Measurements from ENCODE around the gene SYT6.

SYT6 gene

GRCh38 chr1:114131526-114132220, 22.0 kb downstream of the SYT6 start:
- no peaks in the 10 kb centered on the region for H3K36me3 ChIP-seq (ENCODE audit: control insufficient read depth, insufficient read depth, low read length, severe bottlenecking)
- peaks cover 37% of the 10 kb centered on the region for H3K27me3 ChIP-seq (replicated peaks; ENCODE audit: control insufficient read depth, insufficient read depth, low read length)
- DNase-seq (ENCODE audit: low read depth) = peak; percentile 29
- no peaks in the 10 kb centered on the region for H3K4me1 ChIP-seq (ENCODE audit: control insufficient read depth, insufficient read depth, low read length)
- no peak overlapping the region for H3K4me3 ChIP-seq (ENCODE audit: low read length)
- no peaks in the 10 kb centered on the region for H3K9me3 ChIP-seq (ENCODE audit: control insufficient read depth, low read length)
- no peak overlapping the region for H3K9ac ChIP-seq (ENCODE audit: low read length)

- H3K4me3 ChIP-seq (ENCODE audit: low read length) = no peak overlapping the region
- peaks cover 31% of the 10 kb centered on the region for H3K27me3 ChIP-seq (replicated peaks; ENCODE audit: control insufficient read depth, insufficient read depth, low read length)
- H3K9me3 ChIP-seq (ENCODE audit: control insufficient read depth, low read length) = no peaks in the 10 kb centered on the region
- no peaks in the 10 kb centered on the region for H3K4me1 ChIP-seq (ENCODE audit: control insufficient read depth, insufficient read depth, low read length)
- H3K36me3 ChIP-seq (ENCODE audit: control insufficient read depth, insufficient read depth, low read length, severe bottlenecking) = no peaks in the 10 kb centered on the region
- no peak overlapping the region for H3K9ac ChIP-seq (ENCODE audit: low read length)
- no peak for DNase-seq (ENCODE audit: low read depth)
Measured at GRCh38 chr1:114130846-114131525, 22.7 kb downstream of the SYT6 start.

DNA sequence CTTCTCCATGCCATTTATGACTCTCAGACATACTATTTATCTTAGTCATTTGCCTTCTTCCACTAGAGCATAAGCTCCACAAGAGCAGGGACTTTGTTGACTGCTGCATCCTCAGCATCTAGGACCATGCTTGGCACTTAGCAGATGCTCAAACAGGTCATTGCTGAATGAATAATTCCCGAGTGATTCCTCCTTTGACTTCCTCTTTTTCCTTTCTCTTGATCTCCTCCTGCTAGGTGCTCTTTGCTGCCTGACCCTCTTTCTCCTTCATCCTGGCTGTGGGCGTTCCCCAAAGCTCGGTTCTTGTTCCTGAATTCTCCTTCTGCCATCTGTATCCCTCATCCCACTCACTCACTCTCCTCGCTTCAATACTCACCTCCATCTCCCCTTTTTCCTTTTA, 23.5 kb downstream of the SYT6 start:
- H3K9ac ChIP-seq (ENCODE audit: low read length) = no peak overlapping the region
- no peaks in the 10 kb centered on the region for H3K36me3 ChIP-seq (ENCODE audit: control insufficient read depth, insufficient read depth, low read length, severe bottlenecking)
- H3K27me3 ChIP-seq (replicated peaks; ENCODE audit: control insufficient read depth, insufficient read depth, low read length) = peaks cover 23% of the 10 kb centered on the region
- H3K4me1 ChIP-seq (ENCODE audit: control insufficient read depth, insufficient read depth, low read length) = no peaks in the 10 kb centered on the region
- no peaks in the 10 kb centered on the region for H3K9me3 ChIP-seq (ENCODE audit: control insufficient read depth, low read length)
- DNase-seq (ENCODE audit: low read depth) = no peak
- no peak overlapping the region for H3K4me3 ChIP-seq (ENCODE audit: low read length)

- no peak for DNase-seq (ENCODE audit: low read depth)
- no peak overlapping the region for H3K9ac ChIP-seq (ENCODE audit: low read length)
- no peaks in the 10 kb centered on the region for H3K9me3 ChIP-seq (ENCODE audit: control insufficient read depth, low read length)
- no peaks in the 10 kb centered on the region for H3K4me1 ChIP-seq (ENCODE audit: control insufficient read depth, insufficient read depth, low read length)
- no peak overlapping the region for H3K4me3 ChIP-seq (ENCODE audit: low read length)
- H3K36me3 ChIP-seq (ENCODE audit: control insufficient read depth, insufficient read depth, low read length, severe bottlenecking) = no peaks in the 10 kb centered on the region
- peaks cover 14% of the 10 kb centered on the region for H3K27me3 ChIP-seq (replicated peaks; ENCODE audit: control insufficient read depth, insufficient read depth, low read length)
Measured at GRCh38 chr1:114128293-114128692, 25.4 kb downstream of the SYT6 start.

GRCh38 chr1:114126261-114127095, 27.2 kb downstream of the SYT6 start:
- Histone ChIP-seq H3K4me1 (ENCODE audit: control insufficient read depth, insufficient read depth, low read length) (no peaks in the 10 kb centered on the region), H3K9me3 (ENCODE audit: control insufficient read depth, low read length) (no peaks in the 10 kb centered on the region), H3K36me3 (ENCODE audit: control insufficient read depth, insufficient read depth, low read length, severe bottlenecking) (no peaks in the 10 kb centered on the region), H3K9ac (ENCODE audit: low read length) (no peak overlapping the region), H3K27me3 (replicated peaks; ENCODE audit: control insufficient read depth, insufficient read depth, low read length) (peaks cover 11% of the 10 kb centered on the region), H3K4me3 (ENCODE audit: low read length) (no peak overlapping the region)
- no peak for DNase-seq (ENCODE audit: low read depth)

DNA sequence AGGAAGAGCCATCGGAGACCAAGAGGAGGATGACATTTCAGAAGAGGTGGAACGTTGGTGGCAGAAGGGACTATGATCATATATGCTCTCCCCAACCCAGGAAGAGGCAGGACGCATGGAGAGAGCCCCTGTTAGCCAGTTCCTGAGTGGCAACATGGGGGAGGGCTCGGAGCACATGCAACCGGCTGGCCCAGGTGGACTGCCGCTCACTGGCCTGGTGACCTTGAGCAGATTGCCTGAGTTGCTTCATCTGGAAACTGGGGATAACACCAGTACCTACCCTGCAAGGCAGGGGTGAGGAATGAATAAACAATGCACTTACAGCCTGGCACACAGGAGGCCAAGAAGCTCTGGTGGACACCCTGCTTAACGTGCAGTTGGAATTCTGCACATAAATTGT, 29.0 kb downstream of the SYT6 start:
- no peak for DNase-seq (ENCODE audit: low read depth)
- H3K4me3 ChIP-seq (ENCODE audit: low read length) = no peak overlapping the region
- H3K9ac ChIP-seq (ENCODE audit: low read length) = no peak overlapping the region
- H3K4me1 ChIP-seq (ENCODE audit: control insufficient read depth, insufficient read depth, low read length) = no peaks in the 10 kb centered on the region
- no peaks in the 10 kb centered on the region for H3K27me3 ChIP-seq (replicated peaks; ENCODE audit: control insufficient read depth, insufficient read depth, low read length)
- H3K9me3 ChIP-seq (ENCODE audit: control insufficient read depth, low read length) = no peaks in the 10 kb centered on the region
- H3K36me3 ChIP-seq (ENCODE audit: control insufficient read depth, insufficient read depth, low read length, severe bottlenecking) = no peaks in the 10 kb centered on the region

GRCh38 chr1:114122941-114123618, 30.6 kb downstream of the SYT6 start:
- DNase-seq (ENCODE audit: low read depth) = peak; percentile 36
- no peaks in the 10 kb centered on the region for H3K4me1 ChIP-seq (ENCODE audit: control insufficient read depth, insufficient read depth, low read length)
- no peaks in the 10 kb centered on the region for H3K36me3 ChIP-seq (ENCODE audit: control insufficient read depth, insufficient read depth, low read length, severe bottlenecking)
- H3K27me3 ChIP-seq (replicated peaks; ENCODE audit: control insufficient read depth, insufficient read depth, low read length) = peaks cover 11% of the 10 kb centered on the region
- H3K4me3 ChIP-seq (ENCODE audit: low read length) = no peak overlapping the region
- no peak overlapping the region for H3K9ac ChIP-seq (ENCODE audit: low read length)
- no peaks in the 10 kb centered on the region for H3K9me3 ChIP-seq (ENCODE audit: control insufficient read depth, low read length)

DNA sequence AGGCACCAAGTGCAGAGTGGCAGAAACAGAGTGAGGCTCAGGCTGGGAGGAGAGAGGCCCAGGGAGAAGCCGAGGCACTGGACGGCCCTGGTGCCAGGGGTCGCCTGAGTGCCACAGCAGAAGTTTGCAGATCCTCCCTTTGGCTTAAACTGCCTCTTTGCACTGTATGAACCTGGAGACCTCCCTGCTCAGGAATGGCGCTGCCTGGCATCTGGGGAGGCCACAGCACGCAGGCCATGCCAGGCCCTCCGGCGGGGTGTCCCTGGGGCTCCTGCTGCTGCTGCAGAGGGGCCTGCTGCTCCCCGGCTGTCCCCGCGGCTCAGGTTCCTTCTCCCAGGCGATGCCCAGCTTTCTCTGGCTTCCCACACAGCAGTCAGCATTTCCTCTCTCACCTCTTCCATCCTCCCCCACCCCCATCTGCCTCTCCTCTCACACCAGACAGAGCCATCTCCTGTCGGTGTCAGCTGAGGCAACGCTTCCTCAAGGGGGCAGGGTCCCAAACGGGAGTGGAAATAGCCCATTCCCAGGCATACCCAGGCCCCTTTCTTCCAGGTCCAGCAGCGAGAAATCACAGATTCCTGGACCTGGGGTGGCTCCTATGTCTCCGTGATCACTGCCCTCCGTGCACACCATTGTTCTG, 35.2 kb downstream of the SYT6 start:
- Histone ChIP-seq H3K27me3 (replicated peaks; ENCODE audit: control insufficient read depth, insufficient read depth, low read length) (peaks cover 15% of the 10 kb centered on the region), H3K4me3 (ENCODE audit: low read length) (no peak overlapping the region), H3K4me1 (ENCODE audit: control insufficient read depth, insufficient read depth, low read length) (no peaks in the 10 kb centered on the region), H3K9ac (ENCODE audit: low read length) (no peak overlapping the region), H3K36me3 (ENCODE audit: control insufficient read depth, insufficient read depth, low read length, severe bottlenecking) (no peaks in the 10 kb centered on the region), H3K9me3 (ENCODE audit: control insufficient read depth, low read length) (no peaks in the 10 kb centered on the region)
- no peak for DNase-seq (ENCODE audit: low read depth)

DNA sequence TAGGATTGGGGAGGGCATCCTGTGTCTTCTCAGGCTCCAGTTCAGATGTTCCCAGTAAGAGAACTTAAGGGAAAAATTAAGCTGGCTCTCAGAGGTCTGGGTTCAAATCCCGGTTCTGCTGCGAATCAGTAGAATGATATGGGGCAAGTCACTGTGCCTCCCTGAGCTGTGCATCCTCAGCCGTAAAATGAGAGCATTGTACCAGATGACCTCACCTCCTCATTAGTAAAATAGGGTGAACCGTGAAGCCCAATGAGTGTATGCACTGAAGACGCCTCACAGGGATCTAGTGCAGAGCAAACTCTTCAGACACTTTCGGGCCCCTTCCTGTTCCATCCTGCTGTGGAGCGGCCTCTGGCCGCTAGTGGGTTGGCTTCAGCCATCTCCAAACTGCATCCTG, 36.0 kb downstream of the SYT6 start:
- no peaks in the 10 kb centered on the region for H3K36me3 ChIP-seq (ENCODE audit: control insufficient read depth, insufficient read depth, low read length, severe bottlenecking)
- no peaks in the 10 kb centered on the region for H3K9me3 ChIP-seq (ENCODE audit: control insufficient read depth, low read length)
- H3K4me3 ChIP-seq (ENCODE audit: low read length) = no peak overlapping the region
- H3K4me1 ChIP-seq (ENCODE audit: control insufficient read depth, insufficient read depth, low read length) = no peaks in the 10 kb centered on the region
- peaks cover 19% of the 10 kb centered on the region for H3K27me3 ChIP-seq (replicated peaks; ENCODE audit: control insufficient read depth, insufficient read depth, low read length)
- H3K9ac ChIP-seq (ENCODE audit: low read length) = no peak overlapping the region
- no peak for DNase-seq (ENCODE audit: low read depth)

GRCh38 chr1:114116086-114116485, 37.6 kb downstream of the SYT6 start:
- H3K4me1 ChIP-seq (ENCODE audit: control insufficient read depth, insufficient read depth, low read length) = no peaks in the 10 kb centered on the region
- no peak overlapping the region for H3K4me3 ChIP-seq (ENCODE audit: low read length)
- no peaks in the 10 kb centered on the region for H3K36me3 ChIP-seq (ENCODE audit: control insufficient read depth, insufficient read depth, low read length, severe bottlenecking)
- no peaks in the 10 kb centered on the region for H3K9me3 ChIP-seq (ENCODE audit: control insufficient read depth, low read length)
- no peak for DNase-seq (ENCODE audit: low read depth)
- H3K9ac ChIP-seq (ENCODE audit: low read length) = no peak overlapping the region
- peaks cover 28% of the 10 kb centered on the region for H3K27me3 ChIP-seq (replicated peaks; ENCODE audit: control insufficient read depth, insufficient read depth, low read length)
